HG03097 (cell line): ENCODE data around the gene ZNF718.
"Not testable (repeated sequence)": the region's sequence is repeated elsewhere in the genome, so short reads cannot be mapped to it uniquely, and the experiment has no call there.

Source experiments
- ATAC-seq: cut with Tn5 transposase; IDR thresholded peaks from one replicate; pipeline ENCODE4 v1.9.1; 2021; ENCODE audit not compliant: unreplicated experiment, low FRiP score

ZNF718 gene

GRCh38 chr4:147233-147632 lies 22.9 kb downstream of the ZNF718 start:
- no peak for ATAC-seq

- no peak for ATAC-seq
Measured at GRCh38 chr4:161496-162284, 37.4 kb downstream of the ZNF718 start.

GRCh38 chr4:169640-170039 lies 45.3 kb downstream of the ZNF718 start:
- not testable (repeated sequence) for ATAC-seq

GRCh38 chr4:171318-171717 lies 47.0 kb downstream of the ZNF718 start:
- not testable (repeated sequence) for ATAC-seq

GRCh38 chr4:173666-174314 lies 49.5 kb downstream of the ZNF718 start:
- no peak for ATAC-seq

- ATAC-seq: no peak
Measured at GRCh38 chr4:175986-176385, 51.7 kb downstream of the ZNF718 start.

GRCh38 chr4:176995-177394 lies 52.7 kb downstream of the ZNF718 start:
- ATAC-seq: no peak

- ATAC-seq: not testable (repeated sequence)
Measured at GRCh38 chr4:182225-182624, 57.9 kb downstream of the ZNF718 start.

- no peak for ATAC-seq
Measured at GRCh38 chr4:188091-188490, 63.8 kb downstream of the ZNF718 start.

GRCh38 chr4:195159-195558 lies 70.9 kb downstream of the ZNF718 start:
- not testable (repeated sequence) for ATAC-seq

GRCh38 chr4:200936-201335 lies 76.6 kb downstream of the ZNF718 start:
- ATAC-seq: no peak

- ATAC-seq: not testable (repeated sequence)
Measured at GRCh38 chr4:202822-203221, 78.5 kb downstream of the ZNF718 start.

GRCh38 chr4:205097-205756 lies 80.9 kb downstream of the ZNF718 start:
- no peak for ATAC-seq

- ATAC-seq: no peak
Measured at GRCh38 chr4:206054-206453, 81.8 kb downstream of the ZNF718 start.

- not testable (repeated sequence) for ATAC-seq
Measured at GRCh38 chr4:208416-209096, 84.3 kb downstream of the ZNF718 start.

- ATAC-seq: no peak
Measured at GRCh38 chr4:211033-211511, 86.8 kb downstream of the ZNF718 start.

GRCh38 chr4:212438-213188 lies 88.3 kb downstream of the ZNF718 start:
- no peak for ATAC-seq

- ATAC-seq: not testable (repeated sequence)
Measured at GRCh38 chr4:213189-213535, 88.9 kb downstream of the ZNF718 start.
